GM18909 (cell line): ENCODE results near the gene FRAS1.
A peak's percentile ranks its signal among the peaks of the same experiment; 100 is the strongest.
"Not testable (repeated sequence)": the region's sequence is repeated elsewhere in the genome, so short reads cannot be mapped to it uniquely, and the experiment has no call there.

Experiments
- ATAC-seq: cut with Tn5 transposase; IDR thresholded peaks from one replicate; pipeline ENCODE4 v1.9.1; 2021; ENCODE audit warnings: mild to moderate bottlenecking; ENCODE audit not compliant: unreplicated experiment, poor library complexity

The FRAS1 gene

DNA sequence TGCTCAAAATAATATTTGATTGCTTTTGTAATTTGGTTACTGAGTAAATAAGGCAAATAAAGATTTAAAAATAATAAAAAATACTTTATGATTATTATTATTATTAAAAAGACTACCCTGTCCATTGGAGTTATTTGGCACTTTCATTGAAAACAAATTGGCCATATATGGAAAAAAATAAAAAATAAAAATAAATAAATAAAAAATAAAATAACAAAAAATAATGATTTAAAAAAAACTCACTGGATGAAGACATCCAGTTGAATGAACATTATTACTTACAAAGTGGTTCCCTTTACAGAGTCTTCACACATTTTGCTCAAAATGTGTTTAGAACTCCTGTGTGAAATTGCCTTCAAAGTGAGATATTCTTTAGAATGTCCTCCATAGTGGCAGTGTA, 353.1 kb downstream of the FRAS1 start:
- no peak for ATAC-seq

DNA sequence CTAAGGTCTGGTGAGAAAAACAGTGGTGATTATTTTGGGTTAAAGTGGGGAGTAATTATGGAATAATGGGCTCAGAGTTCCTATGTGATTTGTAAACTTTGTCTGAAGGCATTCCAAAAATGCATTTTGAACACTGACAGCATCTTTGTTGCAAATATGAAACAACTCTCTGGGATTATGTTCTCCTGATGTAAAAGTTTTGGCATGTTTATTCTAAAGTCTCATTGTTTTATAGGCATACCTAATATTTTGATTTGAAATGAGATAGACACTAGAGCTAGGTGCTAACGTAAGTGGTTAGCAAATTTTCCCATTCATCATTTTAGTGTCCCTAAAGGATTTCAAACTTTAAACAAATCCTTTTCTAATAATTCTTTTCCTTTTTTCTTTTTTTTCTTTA, 353.6 kb downstream of the FRAS1 start:
- no peak for ATAC-seq

DNA sequence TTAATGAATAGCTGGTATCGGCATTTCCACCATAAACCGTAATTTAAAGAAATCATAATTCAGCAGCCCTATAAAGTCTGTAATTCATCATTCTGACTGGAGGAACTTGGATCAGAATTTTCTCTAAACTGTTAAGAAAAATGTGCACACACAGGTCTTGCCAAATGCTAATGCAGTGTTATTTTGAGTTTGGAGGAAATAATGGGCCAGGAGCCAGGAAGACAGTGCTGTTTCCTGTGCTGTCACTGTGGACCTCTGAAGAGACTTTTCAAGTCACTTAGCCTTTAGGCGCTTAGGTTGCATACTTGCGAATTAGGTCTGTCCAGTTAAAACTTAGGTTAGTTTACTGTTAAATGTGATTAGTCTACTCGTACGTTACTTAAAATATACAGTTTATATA, 357.0 kb downstream of the FRAS1 start:
- no peak for ATAC-seq

DNA sequence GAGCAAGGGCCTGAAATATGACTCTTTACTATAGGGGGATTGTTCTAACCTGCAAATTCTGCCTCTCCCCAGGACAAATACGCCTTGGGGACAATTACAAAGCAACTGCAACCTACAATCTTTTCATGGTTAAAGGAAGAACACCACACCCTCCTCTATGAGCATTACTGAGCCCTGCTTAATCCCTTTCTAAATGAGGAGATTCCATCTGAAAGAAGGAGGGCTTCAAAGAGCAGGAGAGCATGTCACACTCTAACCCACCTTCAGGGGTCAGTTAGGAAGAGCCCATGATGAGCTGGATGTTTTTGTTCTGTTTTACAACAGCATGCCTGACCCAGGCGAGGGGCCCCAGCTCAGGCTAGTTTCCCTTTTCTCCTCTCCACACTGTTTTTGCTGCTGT, 360.5 kb downstream of the FRAS1 start:
- ATAC-seq, result no peak

DNA sequence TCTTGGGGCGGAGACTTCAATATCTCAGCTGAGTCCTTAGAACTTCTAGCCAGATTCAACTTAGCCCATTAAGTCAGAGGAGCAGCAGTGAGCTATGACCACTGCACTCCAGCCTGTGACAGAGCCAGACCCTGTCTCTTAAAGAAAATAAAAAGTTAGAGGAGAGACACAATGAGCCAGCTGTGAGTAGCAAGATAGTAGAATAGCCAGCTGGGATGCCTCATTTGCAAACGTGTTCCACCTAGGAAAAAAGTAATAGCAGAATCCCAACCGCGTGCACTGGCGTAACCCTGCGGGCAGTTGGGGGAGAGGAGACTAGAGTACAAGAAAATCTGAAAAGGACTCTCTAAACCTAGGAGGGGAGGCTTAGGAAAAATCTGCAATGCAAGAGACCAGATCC, 361.3 kb downstream of the FRAS1 start:
- no peak for ATAC-seq

DNA sequence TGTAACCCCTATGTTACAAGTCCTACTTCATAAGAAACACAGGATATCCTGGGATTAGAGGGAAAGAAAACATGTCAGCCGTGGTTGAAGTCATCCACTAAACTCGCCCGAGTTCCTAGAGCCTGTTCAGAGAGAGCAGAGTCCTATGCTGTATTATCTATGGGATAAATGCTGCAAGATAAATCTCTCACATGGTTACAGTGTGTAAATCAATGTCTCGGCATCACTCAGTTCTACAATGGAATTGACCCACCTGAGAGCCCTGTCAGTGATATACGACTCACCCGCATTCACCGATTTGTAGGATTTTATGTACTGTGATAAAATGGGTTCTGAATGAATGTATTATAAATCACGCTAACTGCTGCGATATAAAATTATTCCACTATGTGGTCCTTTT, 366.7 kb downstream of the FRAS1 start:
- no peak for ATAC-seq

DNA sequence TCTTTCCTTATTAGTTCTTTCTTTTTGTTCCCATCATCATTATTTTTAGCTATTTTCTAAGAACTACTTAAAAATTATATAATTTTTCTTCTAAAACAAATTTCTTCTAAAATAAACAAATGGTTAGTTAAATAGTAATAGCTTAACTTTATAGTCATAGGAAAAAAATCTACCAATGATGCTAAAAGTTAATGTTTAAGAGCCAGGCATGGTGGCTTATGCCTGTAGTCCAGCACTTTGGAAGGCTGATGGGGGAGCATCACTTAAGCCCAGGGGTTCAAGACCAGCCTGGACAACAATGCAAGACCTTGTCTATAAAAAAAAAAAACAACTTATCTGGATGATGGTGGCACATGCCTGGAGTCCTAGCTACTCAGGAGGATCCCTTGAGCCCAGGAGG, 367.3 kb downstream of the FRAS1 start:
- no peak for ATAC-seq

DNA sequence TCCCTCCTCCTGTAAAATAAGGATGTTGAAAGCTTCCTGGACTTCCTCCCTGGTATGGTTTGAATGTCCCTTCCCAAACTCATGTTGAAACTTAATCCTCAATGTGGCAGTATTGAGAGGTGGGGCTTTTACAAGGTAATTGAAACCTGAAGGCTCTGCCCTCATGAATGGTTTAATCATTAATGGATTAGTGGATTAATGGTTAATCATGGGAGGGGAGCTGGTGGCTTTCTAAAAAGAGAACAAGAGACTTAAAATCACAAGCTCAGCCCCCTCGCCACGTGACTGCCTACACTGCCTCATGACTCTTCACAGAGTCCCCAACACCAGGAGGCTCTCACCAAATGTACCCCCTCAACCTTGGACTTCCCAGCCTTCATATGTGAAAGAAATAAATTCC, 369.8 kb downstream of the FRAS1 start:
- peak; percentile 43 for ATAC-seq

DNA sequence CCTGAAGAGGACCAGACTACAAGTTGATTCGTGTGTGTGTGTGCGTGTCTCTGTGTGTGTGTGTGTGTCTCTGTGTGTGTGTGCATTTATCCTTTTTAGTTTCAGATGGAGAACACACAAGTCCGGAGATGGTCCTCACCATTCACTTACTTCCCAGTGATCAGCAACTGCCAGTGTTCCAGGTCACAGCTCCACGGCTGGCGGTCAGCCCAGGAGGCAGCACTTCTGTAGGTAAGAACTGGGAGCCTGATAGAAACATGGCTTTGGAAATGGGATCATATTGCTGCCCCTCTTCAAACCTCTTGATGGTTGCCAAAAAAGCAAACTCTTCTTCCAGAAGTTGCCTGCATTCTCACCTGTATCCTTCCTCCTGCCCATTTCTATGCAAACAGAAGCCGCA, 371.9 kb downstream of the FRAS1 start:
- ATAC-seq, result no peak

DNA sequence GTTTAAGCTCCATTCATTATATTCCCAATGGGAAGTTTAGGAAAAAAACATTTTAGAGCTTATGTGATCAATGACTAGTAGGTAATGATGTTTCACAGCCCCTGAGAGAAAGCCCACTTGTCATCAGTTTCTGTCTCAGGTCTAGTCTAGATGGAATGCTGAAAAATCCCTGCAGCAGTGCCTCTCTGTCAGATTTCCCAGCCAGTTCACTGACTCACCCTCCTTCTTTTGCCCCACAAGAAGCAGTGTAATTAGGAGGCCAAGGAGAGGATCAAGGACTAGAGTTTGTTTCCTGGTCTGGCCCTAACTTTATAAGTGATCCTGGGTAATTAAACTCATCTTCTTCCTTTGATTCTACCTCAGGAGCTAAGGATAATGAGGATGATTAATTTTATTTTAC, 375.8 kb downstream of the FRAS1 start:
- ATAC-seq, result no peak

DNA sequence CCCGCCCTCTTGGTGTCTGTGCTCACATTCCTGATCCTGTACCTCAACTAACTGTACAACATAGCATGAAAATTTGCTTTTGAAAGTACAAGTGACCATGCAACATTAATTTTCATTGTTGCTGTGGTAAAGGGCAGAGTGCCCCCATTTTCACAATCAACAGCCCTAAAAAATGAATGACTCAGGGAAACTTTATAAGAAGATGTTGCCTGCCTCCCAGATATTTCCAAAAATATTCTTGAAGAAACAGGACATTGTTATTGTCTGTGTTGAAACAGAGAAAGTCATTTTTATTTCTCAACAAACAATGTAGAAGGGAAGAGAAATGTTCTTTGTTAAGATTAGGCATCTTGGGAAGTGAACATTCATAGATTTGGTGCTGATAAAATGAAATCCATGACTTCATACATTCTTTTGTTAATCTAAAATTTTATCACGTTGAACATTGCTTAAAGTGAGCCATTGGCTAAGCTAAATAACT, 380.5 kb downstream of the FRAS1 start:
- no peak for ATAC-seq

DNA sequence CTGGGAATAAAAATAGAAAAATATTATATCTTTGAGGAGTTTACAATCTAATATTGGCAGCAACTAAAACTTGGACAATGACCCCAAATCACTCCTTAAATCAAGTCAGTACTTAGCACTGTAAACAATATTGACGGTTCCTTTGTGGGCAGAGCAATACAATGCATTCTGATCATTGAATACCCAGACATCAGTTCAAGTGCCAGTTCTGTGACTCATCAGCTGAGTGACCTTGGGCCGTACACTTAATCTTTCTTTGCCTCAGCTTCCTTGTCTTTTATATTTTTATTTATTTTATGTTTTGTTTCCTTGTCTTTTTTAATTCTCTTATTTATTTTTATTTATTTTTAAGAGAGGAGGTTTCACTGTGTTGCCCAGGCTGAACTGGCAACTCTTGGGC, 382.2 kb downstream of the FRAS1 start:
- no peak for ATAC-seq

DNA sequence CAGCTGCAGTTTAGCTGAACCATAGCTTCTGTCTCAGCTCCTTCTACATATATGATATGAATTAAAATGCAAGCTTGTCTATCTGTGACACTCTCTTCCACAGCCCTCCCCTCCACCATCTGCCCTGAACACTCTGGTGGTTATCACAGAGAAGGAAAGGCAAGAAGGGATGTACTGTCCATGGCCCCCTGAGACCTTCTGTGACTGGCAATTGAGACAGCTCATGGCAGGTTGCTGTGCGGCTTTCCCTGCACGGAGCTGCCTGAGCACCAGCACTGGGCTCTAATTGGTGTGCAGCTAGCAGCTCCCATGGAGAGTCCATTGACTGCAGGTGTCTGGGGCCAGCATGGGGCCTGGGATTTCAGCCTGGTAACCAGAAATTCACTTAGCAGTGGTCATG, 384.6 kb downstream of the FRAS1 start:
- ATAC-seq, result no peak

DNA sequence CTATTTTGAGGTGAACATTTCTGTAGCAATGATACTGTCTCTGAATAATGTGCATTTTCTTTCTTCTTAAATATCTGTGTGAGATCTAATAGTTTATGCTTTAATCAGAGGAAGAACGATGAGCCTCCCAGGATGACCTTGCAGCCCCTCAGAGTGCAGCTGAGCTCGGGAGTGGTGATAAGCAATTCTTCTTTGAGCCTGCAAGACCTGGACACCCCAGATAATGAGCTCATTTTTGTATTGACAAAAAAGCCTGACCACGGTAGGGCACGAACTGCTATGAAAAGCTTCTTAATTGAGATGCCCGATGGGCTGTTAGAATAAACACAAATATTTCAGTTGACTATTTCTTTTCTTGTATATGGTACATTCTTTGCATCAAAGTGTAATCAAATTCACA, 389.5 kb downstream of the FRAS1 start:
- ATAC-seq, result no peak

DNA sequence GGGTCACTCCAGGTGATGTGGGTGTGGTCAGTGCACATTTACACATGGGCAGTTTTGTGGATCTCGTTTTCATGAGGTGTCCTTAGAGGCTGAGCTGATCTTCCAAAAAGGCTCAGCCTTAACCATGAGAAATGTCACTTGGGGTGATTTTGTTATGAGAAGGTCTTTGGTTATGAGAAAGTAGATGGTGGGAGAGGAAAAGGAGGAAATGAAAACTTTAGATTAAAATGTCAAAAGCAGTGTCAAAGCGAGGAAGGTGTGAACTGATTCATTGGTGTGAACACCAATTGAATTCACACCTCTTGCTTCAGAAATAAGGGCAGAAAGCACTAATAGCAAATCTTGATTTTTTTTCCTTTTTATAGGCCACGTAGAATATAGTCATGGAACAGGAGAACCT, 394.3 kb downstream of the FRAS1 start:
- ATAC-seq, result no peak

DNA sequence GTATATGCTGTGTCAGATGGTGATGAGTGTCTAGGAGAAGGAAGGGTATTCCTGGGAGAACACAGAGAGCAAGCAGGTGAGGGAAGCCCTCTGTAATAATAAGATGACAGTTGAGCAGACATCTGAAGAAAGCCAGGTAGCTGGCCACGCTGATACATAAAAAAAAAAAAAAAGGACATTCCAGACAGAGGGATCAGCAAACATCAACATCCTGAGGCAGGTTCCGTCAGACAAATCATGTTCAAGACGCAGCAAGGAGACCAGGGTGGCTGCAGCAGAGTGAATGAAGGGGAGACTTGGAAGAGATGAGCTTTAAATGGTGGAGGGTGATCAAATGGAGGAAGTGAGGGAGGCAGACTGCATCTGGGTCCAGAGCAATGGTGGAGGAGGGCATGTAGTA, 396.9 kb downstream of the FRAS1 start:
- ATAC-seq, result no peak

DNA sequence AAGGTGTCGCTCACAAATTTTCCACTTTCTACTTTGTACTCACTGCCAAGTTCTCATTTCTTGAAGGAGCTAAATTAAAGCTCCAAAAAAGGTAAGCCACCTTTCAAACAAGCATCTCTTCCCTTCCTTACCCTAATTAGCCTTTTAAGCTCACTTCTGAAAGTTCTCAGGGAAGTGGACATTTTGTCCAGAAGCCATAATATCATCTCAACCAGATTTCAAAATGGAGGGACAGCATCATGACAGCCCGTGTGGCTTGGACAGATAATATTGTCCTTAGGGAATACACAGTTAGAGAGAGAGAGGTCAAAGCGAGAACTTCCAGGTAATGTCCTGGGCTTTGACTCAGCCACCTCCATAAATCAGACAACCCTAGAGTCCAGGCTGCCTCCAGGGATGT, 400.6 kb downstream of the FRAS1 start:
- no peak for ATAC-seq

DNA sequence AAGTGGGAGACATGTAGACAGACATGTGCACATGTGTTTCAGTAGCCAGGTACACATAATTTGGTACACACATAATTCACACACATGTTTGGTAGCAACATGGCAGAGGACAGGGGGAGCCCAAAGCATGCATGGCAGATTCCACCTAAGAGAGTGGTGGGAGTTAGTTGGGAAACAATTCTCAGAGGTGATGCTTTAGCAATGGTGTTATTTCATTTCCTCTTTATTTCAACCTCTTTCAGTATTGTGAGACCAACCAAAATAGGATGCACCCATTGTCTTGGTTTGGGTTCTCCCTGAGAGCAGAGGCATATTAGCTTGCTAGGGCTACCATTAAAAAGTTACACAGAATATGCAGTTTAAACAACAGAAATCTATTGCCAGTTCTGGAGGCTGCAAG, 402.2 kb downstream of the FRAS1 start:
- ATAC-seq, result no peak

DNA sequence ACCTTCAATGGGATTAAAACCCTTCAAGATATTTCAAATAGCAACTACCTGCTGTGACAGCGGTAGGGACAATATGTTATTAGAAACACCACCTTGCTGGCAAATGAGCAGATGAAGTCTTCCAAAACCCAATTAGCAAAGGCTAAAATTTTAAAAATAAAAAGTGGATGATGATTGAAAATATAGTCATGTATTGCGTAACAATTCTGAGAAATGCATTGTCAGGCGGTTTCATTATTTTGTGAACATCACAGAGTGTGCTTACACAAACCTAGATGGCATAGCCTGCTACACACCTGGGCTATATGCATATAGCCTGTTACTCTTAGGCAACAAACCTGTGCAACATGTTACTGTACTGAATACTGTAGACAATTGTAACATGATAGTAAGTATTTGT, 403.2 kb downstream of the FRAS1 start:
- ATAC-seq, result no peak

DNA sequence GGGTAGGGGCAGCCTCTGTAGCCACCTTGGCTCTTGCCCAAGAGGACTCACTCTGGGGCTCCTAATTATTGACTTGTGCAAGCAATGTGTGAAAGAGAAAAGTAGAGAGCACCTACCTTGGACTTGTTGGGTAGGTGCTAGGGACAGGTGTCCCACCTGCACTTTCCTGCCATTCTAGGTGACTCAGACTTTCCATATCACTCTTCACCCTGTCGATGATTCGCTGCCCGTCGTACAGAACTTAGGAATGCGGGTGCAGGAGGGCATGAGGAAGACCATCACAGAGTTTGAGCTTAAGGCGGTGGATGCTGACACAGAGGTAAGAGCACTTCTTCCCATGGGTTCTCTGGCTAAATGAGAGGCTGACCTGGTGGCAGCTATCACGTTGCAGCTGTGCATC, 407.1 kb downstream of the FRAS1 start:
- ATAC-seq, result no peak

DNA sequence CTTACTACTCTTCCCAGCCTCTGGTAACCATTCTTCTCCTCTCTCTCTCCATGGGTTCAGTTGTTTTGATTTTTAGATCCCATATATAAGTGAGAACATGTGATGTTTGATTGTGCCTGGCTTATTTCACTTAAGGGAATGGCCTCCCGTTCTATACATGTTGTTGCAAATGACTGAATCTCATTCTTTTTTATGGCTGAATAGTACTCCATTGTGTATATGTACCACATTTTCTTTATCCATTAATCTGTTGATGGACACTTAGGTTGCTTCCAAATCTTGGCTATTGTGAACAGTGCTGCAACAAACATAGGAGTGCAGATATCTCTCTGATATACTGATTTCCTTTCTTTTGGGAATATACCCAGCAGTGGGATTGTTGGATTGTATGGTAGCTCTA, 410.1 kb downstream of the FRAS1 start:
- not testable (repeated sequence) for ATAC-seq

DNA sequence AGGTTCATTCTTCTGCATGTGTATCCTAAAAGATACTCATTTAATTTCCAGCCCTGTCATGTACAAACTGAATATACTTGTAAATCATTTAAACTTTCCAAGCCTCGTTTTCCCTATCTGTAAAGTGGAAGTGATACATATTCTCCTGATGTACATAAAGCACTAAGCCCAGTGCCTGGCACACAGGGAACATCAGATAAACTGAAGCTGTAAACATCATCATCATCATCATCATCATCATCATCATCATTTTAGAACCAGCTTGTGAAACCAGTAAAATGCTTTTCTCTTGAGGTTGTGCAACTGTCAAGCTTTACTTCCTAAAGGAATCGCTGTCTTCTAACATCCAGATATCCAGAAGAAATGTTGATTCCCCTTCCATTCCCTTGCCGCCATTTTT, 411.1 kb downstream of the FRAS1 start:
- ATAC-seq, result no peak

DNA sequence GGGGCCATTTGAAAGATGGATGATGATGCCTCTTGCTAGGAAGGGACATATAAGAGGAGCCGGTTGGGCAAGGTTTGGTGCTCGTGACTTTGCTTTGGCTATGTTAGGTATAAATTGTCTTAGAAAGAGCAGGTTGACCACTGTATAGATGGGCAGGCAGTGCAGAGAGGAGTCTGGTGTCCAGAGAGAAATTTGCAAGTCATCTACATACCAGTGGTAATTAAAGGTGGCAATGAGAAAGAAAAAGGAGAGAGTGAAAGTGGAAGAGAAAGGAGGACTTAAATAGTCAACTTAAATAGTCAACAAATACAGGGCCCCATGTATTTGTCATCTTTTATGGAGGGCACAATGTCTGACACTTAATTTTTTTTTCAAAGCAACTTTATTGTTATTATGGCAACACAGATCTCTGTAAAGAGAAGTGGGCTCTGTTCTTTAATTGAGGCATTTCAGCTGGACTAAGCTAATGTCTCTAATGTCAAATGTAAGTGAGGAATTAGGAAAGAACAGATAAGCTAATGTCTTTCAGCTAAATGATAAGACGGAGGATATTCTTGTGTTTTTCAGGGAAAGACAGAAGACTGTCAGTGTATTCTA, 419.1 kb downstream of the FRAS1 start:
- no peak for ATAC-seq
